OCI-LY3 (cell line): ENCODE results near the gene DYRK2.

Source experiments
- H2AFZ ChIP-seq: fragments of 200-600, 300-600 bp; shearing (Covaris generic); 2 replicates; pipeline ENCODE4 v1.6.0; 2014; ENCODE audit warnings: antibody characterized with exemption, low read depth, low read length
- H3K27ac ChIP-seq: fragments of 200-600, 300-600 bp; sonication (generic); 2 replicates; pipeline ENCODE4 v1.5.1; 2014; ENCODE audit warnings: mild to moderate bottlenecking, low read length, moderate library complexity, mixed read lengths
- H3K27me3 ChIP-seq: fragments of 200-600, 300-600 bp; sonication (generic); 2 replicates; pipeline ENCODE4 v1.6.1; 2014; ENCODE audit warnings: low read depth, low read length, mixed read lengths
- H3K36me3 ChIP-seq: fragments of 200-600, 300-600 bp; sonication (generic); replicated peaks from 2 replicates; pipeline ENCODE3; 2014; ENCODE audit warnings: low read depth, low read length, mixed read lengths
- H3K4me1 ChIP-seq: fragments of 300-600, 200-600 bp; sonication (generic); 2 replicates; pipeline ENCODE4 v1.6.1; 2014; ENCODE audit warnings: low read length, mixed read lengths
- H3K4me2 ChIP-seq: fragments of 200-600, 300-600 bp; sonication (generic); 2 replicates; pipeline ENCODE4 v1.6.1; 2014; ENCODE audit warnings: low read length, mixed read lengths
- H3K4me3 ChIP-seq: fragments of 300-600, 200-600 bp; sonication (generic); 2 replicates; pipeline ENCODE4 v1.5.1; 2014; ENCODE audit warnings: antibody characterized with exemption, mild to moderate bottlenecking, low read length, moderate library complexity
- H3K79me2 ChIP-seq: fragments of 300-600, 200-600 bp; shearing (Covaris generic); 2 replicates; pipeline ENCODE4 v1.6.1; 2014; ENCODE audit warnings: mild to moderate bottlenecking, low read length, mixed read lengths
- H3K9ac ChIP-seq: fragments of 300-600, 200-600 bp; shearing (Covaris generic); 2 replicates; pipeline ENCODE4 v1.6.0; 2014; ENCODE audit warnings: mild to moderate bottlenecking, low read length, moderate library complexity
- H3K9me3 ChIP-seq: fragments of 200-600, 300-600 bp; shearing (Covaris generic); 2 replicates; pipeline ENCODE4 v1.6.1; 2014; ENCODE audit warnings: low read length, mixed read lengths; ENCODE audit not compliant: insufficient read depth
- H4K20me1 ChIP-seq: fragments of 200-600, 300-600 bp; sonication (generic); 2 replicates; pipeline ENCODE4 v1.6.1; 2016; ENCODE audit warnings: low read length, mixed read lengths; ENCODE audit not compliant: insufficient read depth
- EZH2phosphoT487 ChIP-seq: fragments of 200-600 bp; shearing (Covaris generic); IDR thresholded peaks from 2 replicates; pipeline ENCODE4 v1.6.1; 2018; ENCODE audit warnings: antibody characterized with exemption, mixed run types, low read depth
- TF ChIP-seq, protein P1 (sequence below): fragments of 200-600, 300-600 bp; sonication (generic); IDR thresholded peaks from 2 replicates; pipeline ENCODE4 v1.5.1; 2014; ENCODE audit warnings: antibody characterized with exemption, low read length, low read depth

Gene DYRK2

GRCh38 chr12:67613040-67613439 lies 35.5 kb upstream of the DYRK2 start:
- no peaks in the 10 kb centered on the region for H3K27me3 ChIP-seq
- H3K36me3 ChIP-seq, result no peaks in the 10 kb centered on the region
- H3K9ac ChIP-seq, result no peak overlapping the region
- TF ChIP-seq EZH2phosphoT487, result no peak
- TF ChIP-seq, protein P1, sequence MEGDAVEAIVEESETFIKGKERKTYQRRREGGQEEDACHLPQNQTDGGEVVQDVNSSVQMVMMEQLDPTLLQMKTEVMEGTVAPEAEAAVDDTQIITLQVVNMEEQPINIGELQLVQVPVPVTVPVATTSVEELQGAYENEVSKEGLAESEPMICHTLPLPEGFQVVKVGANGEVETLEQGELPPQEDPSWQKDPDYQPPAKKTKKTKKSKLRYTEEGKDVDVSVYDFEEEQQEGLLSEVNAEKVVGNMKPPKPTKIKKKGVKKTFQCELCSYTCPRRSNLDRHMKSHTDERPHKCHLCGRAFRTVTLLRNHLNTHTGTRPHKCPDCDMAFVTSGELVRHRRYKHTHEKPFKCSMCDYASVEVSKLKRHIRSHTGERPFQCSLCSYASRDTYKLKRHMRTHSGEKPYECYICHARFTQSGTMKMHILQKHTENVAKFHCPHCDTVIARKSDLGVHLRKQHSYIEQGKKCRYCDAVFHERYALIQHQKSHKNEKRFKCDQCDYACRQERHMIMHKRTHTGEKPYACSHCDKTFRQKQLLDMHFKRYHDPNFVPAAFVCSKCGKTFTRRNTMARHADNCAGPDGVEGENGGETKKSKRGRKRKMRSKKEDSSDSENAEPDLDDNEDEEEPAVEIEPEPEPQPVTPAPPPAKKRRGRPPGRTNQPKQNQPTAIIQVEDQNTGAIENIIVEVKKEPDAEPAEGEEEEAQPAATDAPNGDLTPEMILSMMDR, result no peak
- H3K9me3 ChIP-seq, result no peaks in the 10 kb centered on the region
- H3K79me2 ChIP-seq, result no peaks in the 10 kb centered on the region
- H3K4me2 ChIP-seq, result no peak overlapping the region
- peaks cover 4% of the 10 kb centered on the region for H3K4me1 ChIP-seq
- H3K27ac ChIP-seq, result no peak overlapping the region
- no peak overlapping the region for H2AFZ ChIP-seq
- H4K20me1 ChIP-seq, result no peaks in the 10 kb centered on the region
- H3K4me3 ChIP-seq, result no peak overlapping the region

- no peak overlapping the region for H3K27ac ChIP-seq
These were observed 30.9 kb upstream of the DYRK2 start for GRCh38 chr12:67617629-67618028.

GRCh38 chr12:67618303-67618702 lies 30.2 kb upstream of the DYRK2 start:
- H3K4me3 ChIP-seq, result no peak overlapping the region
- H2AFZ ChIP-seq, result no peak overlapping the region
- H3K9ac ChIP-seq, result no peak overlapping the region
- H3K36me3 ChIP-seq, result no peaks in the 10 kb centered on the region
- H3K4me2 ChIP-seq, result 0 out of 2 replicates have a peak overlapping the region, but pooled peaks have one; percentile 10
- no peaks in the 10 kb centered on the region for H3K79me2 ChIP-seq
- no peaks in the 10 kb centered on the region for H3K27me3 ChIP-seq
- H3K4me1 ChIP-seq, result peaks cover 13% of the 10 kb centered on the region
- H3K27ac ChIP-seq, result no peak overlapping the region
- H4K20me1 ChIP-seq, result no peaks in the 10 kb centered on the region
- H3K9me3 ChIP-seq, result no peaks in the 10 kb centered on the region
- TF ChIP-seq EZH2phosphoT487, result no peak
- TF ChIP-seq, protein P1, result no peak

More at GRCh38 chr12:67617629-67618028, 30.9 kb upstream of the DYRK2 start:
- Histone ChIP-seq H3K4me1 (peaks cover 13% of the 10 kb centered on the region), H4K20me1 (no peaks in the 10 kb centered on the region), H3K36me3 (no peaks in the 10 kb centered on the region), H3K9ac (no peak overlapping the region), H2AFZ (no peak overlapping the region), H3K4me2 (no peak overlapping the region), H3K27me3 (no peaks in the 10 kb centered on the region), H3K79me2 (no peaks in the 10 kb centered on the region), H3K9me3 (no peaks in the 10 kb centered on the region), H3K4me3 (no peak overlapping the region)
- no peak for TF ChIP-seq EZH2phosphoT487
- TF ChIP-seq, protein P1, result no peak

- Histone ChIP-seq H3K27me3 (no peaks in the 10 kb centered on the region), H3K9me3 (no peaks in the 10 kb centered on the region), H3K36me3 (no peaks in the 10 kb centered on the region), H3K4me1 (peaks cover 13% of the 10 kb centered on the region), H3K79me2 (no peaks in the 10 kb centered on the region), H2AFZ (no peak overlapping the region), H3K9ac (no peak overlapping the region), H4K20me1 (no peaks in the 10 kb centered on the region), H3K4me3 (no peak overlapping the region), H3K4me2 (no peak overlapping the region), H3K27ac (no peak overlapping the region)
- no peak for TF ChIP-seq EZH2phosphoT487
- TF ChIP-seq, protein P1, result no peak
These were observed 27.4 kb upstream of the DYRK2 start for GRCh38 chr12:67621112-67621511.
